ENCODE results near the gene PCLAF. TPM values are rescaled to one million over a fixed set of nuclear protein-coding genes. Genes with fewer than 3 reads are reported as not detected.
A peak's percentile ranks its signal among the peaks of the same experiment; 100 is the strongest.

PCLAF gene
- total and polyA plus RNA-seq, 2 of the 8 experiments (the other 6 are each of a cell fraction or from before 2014, with no cell fraction given): 76.2 to 124 TPM

GRCh38 chr15:64355944-64356709 is 25.1 kb downstream of the PCLAF start, which contains the start of gene CSNK1G1:
CSNK1G1 (minus strand) TSS chr15:64356173; CDS start chr15:64300499, 55,674 bp downstream.
- Histone ChIP-seq H3K27me3 (replicated peaks in 1 of 4; ENCODE audit: control insufficient read depth in 3 of 4, extremely low read depth in 1 of 4, insufficient read depth in 3 of 4, low read length in 3 of 4) (no peaks in the 10 kb centered on the region), H3K18ac (ENCODE audit: extremely low read depth, low read length) (peak within 1 kb of the TSS; percentile 60), H2BK12ac (ENCODE audit: low read depth, low read length) (peak within 1 kb of the TSS; percentile 4; the same call in 1 of the 2 replicates), H4K5ac (ENCODE audit: insufficient read length, low read depth, low read length) (peak within 1 kb of the TSS; percentile 54), H3K9ac (replicated peaks in 1 of 4; ENCODE audit: extremely low read depth in 1 of 4, low read depth in 3 of 4, low read length in 3 of 4) (peak within 1 kb of the TSS; percentile 79 to 96 (median 86)), H3K23ac (ENCODE audit: insufficient read length) (no peak within 1 kb of the TSS), H2AK5ac (ENCODE audit: low read depth, low read length) (no peak within 1 kb of the TSS), H3K56ac (replicated peaks; ENCODE audit: insufficient read length, low read depth, low read length) (peak within 1 kb of the TSS; percentile 54), H2BK5ac (ENCODE audit: low read depth, low read length) (peak within 1 kb of the TSS; percentile 87), H3K4ac (replicated peaks; ENCODE audit: insufficient read length, low read depth, low read length) (no peak within 1 kb of the TSS), H2AFZ (ENCODE audit: low read length) (peak within 1 kb of the TSS; percentile 62; the same call in 1 of the 2 replicates), H3K23me2 (ENCODE audit: low read depth, low read length) (peaks cover 2% of the 10 kb centered on the region; the same call in 1 of the 2 replicates), H3K14ac (ENCODE audit: insufficient read length) (no peak within 1 kb of the TSS), H4K8ac (ENCODE audit: extremely low read depth, insufficient read depth, low read length) (peak within 1 kb of the TSS; percentile 98; the same call in 1 of the 2 replicates), H3K27ac (ENCODE audit: low read depth, low read length) (peak within 1 kb of the TSS; percentile 75), H4K20me1 (replicated peaks in 1 of 2; ENCODE audit: control insufficient read depth in 1 of 2, insufficient read depth in 2 of 2, low read length in 2 of 2) (no peaks in the 10 kb centered on the region), H3K36me3 (ENCODE audit: control insufficient read depth in 2 of 4, insufficient read depth in 4 of 4, low read length in 3 of 4) (peaks cover 0 to 5% (median 0%) of the 10 kb centered on the region in 4 experiments; a peak in 2 of 8 replicates), H3K4me2 (ENCODE audit: insufficient read depth in 1 of 2, low read depth in 2 of 2, low read length in 2 of 2) (peak within 1 kb of the TSS; percentile 79 to 90), H3K9me3 (ENCODE audit: insufficient read depth in 2 of 2, low read depth in 1 of 2, low read length in 1 of 2) (no peaks in the 10 kb centered on the region), H2BK15ac (ENCODE audit: low read length) (no peak within 1 kb of the TSS), H3K4me1 (replicated peaks in 1 of 4; ENCODE audit: control insufficient read depth in 3 of 4, insufficient read depth in 4 of 4, low read length in 3 of 4) (peaks cover 0 to 2% (median 0%) of the 10 kb centered on the region in 4 experiments; a peak in 2 of 7 replicates), H4K91ac (replicated peaks; ENCODE audit: insufficient read length, low read length) (no peak within 1 kb of the TSS), H2BK20ac (ENCODE audit: low read length) (no peak within 1 kb of the TSS), H3K4me3 (ENCODE audit: extremely low read depth in 1 of 4, insufficient read depth in 2 of 4, low read depth in 3 of 4, low read length in 4 of 4) (peak within 1 kb of the TSS; percentile 68 to 95 (median 80)), H3K79me2 (ENCODE audit: control insufficient read depth in 1 of 2, insufficient read depth in 2 of 2, low read length in 2 of 2) (peaks cover 0 to 34% of the 10 kb centered on the region in 2 experiments; a peak in 3 of 4 replicates), H2BK120ac (replicated peaks; ENCODE audit: low read depth, low read length) (no peak within 1 kb of the TSS), H3K79me1 (ENCODE audit: low read depth, low read length) (no peaks in the 10 kb centered on the region)
- WGBS, 2 experiments (ENCODE audit: extremely low coverage in 1 of 2, insufficient coverage in 1 of 2, insufficient read length in 1 of 2, insufficient replicate concordance in 2 of 2, low coverage in 1 of 2, low lambda C conversion rate in 2 of 2, missing lambda C conversion rate in 1 of 2): 3% methylated on average over 19 of the region's 42 CpGs; no CpG with 5 or more reads in 1 of the 2 experiments
- POLR2A ChIA-PET (ENCODE audit: partially characterized antibody): interaction anchor here (0.6 to 1.7 kb wide), 10 partner anchors 8 to 194 kb away, joined by 3 to 8 read pairs (median 3); partner anchors contain the start of gene PPIB
- DNase-seq (ENCODE audit: low read depth in 1 of 2, low spot score in 2 of 2) (peak; percentile 90 to 94), FAIRE-seq (no peak)
- CTCF ChIA-PET (ENCODE audit: partially characterized antibody): interaction anchor here (0.5 to 1.9 kb wide), 3 partner anchors 17 to 208 kb away, joined by 3 to 4 read pairs (median 3); no protein-coding TSS in a partner anchor
- TF ChIP-seq, protein P1, sequence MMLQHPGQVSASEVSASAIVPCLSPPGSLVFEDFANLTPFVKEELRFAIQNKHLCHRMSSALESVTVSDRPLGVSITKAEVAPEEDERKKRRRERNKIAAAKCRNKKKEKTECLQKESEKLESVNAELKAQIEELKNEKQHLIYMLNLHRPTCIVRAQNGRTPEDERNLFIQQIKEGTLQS (IDR thresholded peaks at IDR 0.05; ENCODE audit: insufficient read depth, low read depth, low read length): no peak
- peak; percentile 52 for TF ChIP-seq POLR2AphosphoS5 (IDR thresholded peaks at IDR 0.05; ENCODE audit: low read depth, low read length)
- TF ChIP-seq ASH2L (IDR thresholded peaks at IDR 0.05; ENCODE audit: low read length): peak; percentile 46
- peak; percentile 56 to 59 for TF ChIP-seq RAD21 (IDR thresholded peaks at IDR 0.05 in 1 of 2, conservative IDR thresholded peaks at IDR 0.05 in 1 of 2; ENCODE audit: low read depth in 2 of 2, low read length in 2 of 2)
- no peak for TF ChIP-seq SUZ12 (IDR thresholded peaks at IDR 0.05; ENCODE audit: low read length)
- TF ChIP-seq SAP30 (IDR thresholded peaks at IDR 0.05; ENCODE audit: insufficient read depth, insufficient replicate concordance, low read length): no peak
- TF ChIP-seq, protein P2, sequence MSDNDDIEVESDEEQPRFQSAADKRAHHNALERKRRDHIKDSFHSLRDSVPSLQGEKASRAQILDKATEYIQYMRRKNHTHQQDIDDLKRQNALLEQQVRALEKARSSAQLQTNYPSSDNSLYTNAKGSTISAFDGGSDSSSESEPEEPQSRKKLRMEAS (IDR thresholded peaks at IDR 0.05): no peak; the same call in none of the 2 replicates
- TF ChIP-seq MAFK (IDR thresholded peaks at IDR 0.05; ENCODE audit: low read depth, low read length): no peak
- no peak for TF ChIP-seq HDAC6 (IDR thresholded peaks at IDR 0.05; ENCODE audit: low read depth, low read length)
- TF ChIP-seq RXRA (IDR thresholded peaks at IDR 0.05; ENCODE audit: insufficient read depth, low read depth, low read length): no peak

Measured in H1 (cell line).